GM19240 (cell line): ENCODE measurements around the gene TNNC1.
A peak's percentile ranks its signal among the peaks of the same experiment; 100 is the strongest.

Experiments
- DNase-seq: peaks from one replicate; pipeline ENCODE4 v3.0.0; 2011; ENCODE audit warnings: low spot score; ENCODE audit not compliant: insufficient read length

Gene TNNC1

GRCh38 chr3:52458770-52459545 lies 5.1 kb upstream of the TNNC1 start:
- no peak for DNase-seq

- DNase-seq: no peak
Observed at GRCh38 chr3:52458031-52458760, 4.4 kb upstream of the TNNC1 start.

- no peak for DNase-seq
Observed at GRCh38 chr3:52456800-52457183, 3.0 kb upstream of the TNNC1 start.

GRCh38 chr3:52456169-52456799 lies 2.4 kb upstream of the TNNC1 start:
- no peak for DNase-seq

GRCh38 chr3:52455283-52456168 lies 1.7 kb upstream of the TNNC1 start, which contains the start of gene NISCH:
TSS of gene NISCH (plus strand) at chr3:52455604. CDS start at chr3:52455642, 38 bp downstream.
- DNase-seq: peak; percentile 87

GRCh38 chr3:52454938-52455282 lies 1.1 kb upstream of the TNNC1 start:
- no peak for DNase-seq

- DNase-seq: no peak
Observed at GRCh38 chr3:52454250-52454937, 553 bp upstream of the TNNC1 start.

- DNase-seq: no peak
Observed at GRCh38 chr3:52452570-52453221, 1.1 kb downstream of the TNNC1 start.

GRCh38 chr3:52452126-52452525 lies 1.7 kb downstream of the TNNC1 start:
- no peak for DNase-seq

GRCh38 chr3:52451237-52452083 lies 2.4 kb downstream of the TNNC1 start:
- no peak for DNase-seq

GRCh38 chr3:52450489-52451236 lies 3.2 kb downstream of the TNNC1 start:
- no peak for DNase-seq

GRCh38 chr3:52447512-52448355 lies 6.1 kb downstream of the TNNC1 start:
- DNase-seq: no peak

- peak; percentile 60 for DNase-seq
Observed at GRCh38 chr3:52446631-52447511, 7.0 kb downstream of the TNNC1 start.

- no peak for DNase-seq
Observed at GRCh38 chr3:52446042-52446441, 7.8 kb downstream of the TNNC1 start.

GRCh38 chr3:52444860-52445793 lies 8.7 kb downstream of the TNNC1 start, which contains the start of gene SEMA3G:
TSS of gene SEMA3G (minus strand) at chr3:52445103. CDS start at chr3:52445027, 76 bp downstream.
- peak; percentile 69 for DNase-seq
